Measurements from ENCODE around the gene UBE3B. TPM values are rescaled to one million over a fixed set of nuclear protein-coding genes. Genes with fewer than 3 reads are reported as not detected.

Gene UBE3B
- polyA plus RNA-seq, 1 donor (not counting 4 experiments of a cell fraction or from before 2014, with no cell fraction given): 27.1 TPM

DNA sequence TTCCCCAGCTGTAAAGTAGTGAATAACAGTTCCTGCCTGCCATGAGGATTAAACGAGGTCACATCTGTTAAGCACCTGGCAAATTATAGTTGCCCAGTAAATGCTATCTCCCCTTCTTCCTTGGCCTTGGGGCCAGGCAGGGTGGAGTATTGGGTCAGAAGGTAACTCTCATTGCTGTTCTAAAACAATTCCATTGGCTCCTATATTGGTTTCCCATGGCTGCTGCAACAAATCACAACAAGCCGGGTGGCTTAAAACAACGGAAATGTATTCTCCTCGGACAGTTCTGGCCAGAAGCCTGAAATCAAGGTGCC lies 63.9 kb downstream of the UBE3B start:
- FAIRE-seq (no peak), DNase-seq (ENCODE audit: low read depth, low spot score) (no peak)
- H3K4me3 ChIP-seq (ENCODE audit: control insufficient read depth in 2 of 3, extremely low read depth in 1 of 3, insufficient read depth in 2 of 3, low read depth in 1 of 3, low read length in 3 of 3): no peak overlapping the region
- no peaks in the 10 kb centered on the region for H3K79me2 ChIP-seq (ENCODE audit: control insufficient read depth, insufficient read depth, low read length)
- H3K4me1 ChIP-seq (ENCODE audit: control insufficient read depth, extremely low read depth, insufficient read depth, low read length): peaks cover 23% of the 10 kb centered on the region
- no peaks in the 10 kb centered on the region for H4K20me1 ChIP-seq (ENCODE audit: control insufficient read depth, extremely low read depth, insufficient read depth, low read length)
- dilution Hi-C loops (cut with MboI; ENCODE audit: extremely low pct_ligation_motif_present, low sequenced_read_pairs): loop anchor here (25.0 kb wide), 1 partner anchor 246 kb away; no protein-coding TSS in a partner anchor
- no peak overlapping the region for H3K27ac ChIP-seq (ENCODE audit: control insufficient read depth, insufficient read depth, low read length)
- H3K9me3 ChIP-seq (ENCODE audit: control insufficient read depth, low read depth, low read length): no peaks in the 10 kb centered on the region
- H3K4me2 ChIP-seq (ENCODE audit: control insufficient read depth, extremely low read depth, insufficient read depth, low read depth, low read length): peak overlapping the region; percentile 22
- no peaks in the 10 kb centered on the region for H3K9me1 ChIP-seq (ENCODE audit: control insufficient read depth, extremely low read depth, insufficient read depth, low read length)
- H3K27me3 ChIP-seq (ENCODE audit: control insufficient read depth, extremely low read depth, insufficient read depth, low read length): no peaks in the 10 kb centered on the region
- no peaks in the 10 kb centered on the region for H3K36me3 ChIP-seq (ENCODE audit: control insufficient read depth in 2 of 2, extremely low read depth in 1 of 2, insufficient read depth in 2 of 2, low read length in 2 of 2)
- TF ChIP-seq, protein P1, sequence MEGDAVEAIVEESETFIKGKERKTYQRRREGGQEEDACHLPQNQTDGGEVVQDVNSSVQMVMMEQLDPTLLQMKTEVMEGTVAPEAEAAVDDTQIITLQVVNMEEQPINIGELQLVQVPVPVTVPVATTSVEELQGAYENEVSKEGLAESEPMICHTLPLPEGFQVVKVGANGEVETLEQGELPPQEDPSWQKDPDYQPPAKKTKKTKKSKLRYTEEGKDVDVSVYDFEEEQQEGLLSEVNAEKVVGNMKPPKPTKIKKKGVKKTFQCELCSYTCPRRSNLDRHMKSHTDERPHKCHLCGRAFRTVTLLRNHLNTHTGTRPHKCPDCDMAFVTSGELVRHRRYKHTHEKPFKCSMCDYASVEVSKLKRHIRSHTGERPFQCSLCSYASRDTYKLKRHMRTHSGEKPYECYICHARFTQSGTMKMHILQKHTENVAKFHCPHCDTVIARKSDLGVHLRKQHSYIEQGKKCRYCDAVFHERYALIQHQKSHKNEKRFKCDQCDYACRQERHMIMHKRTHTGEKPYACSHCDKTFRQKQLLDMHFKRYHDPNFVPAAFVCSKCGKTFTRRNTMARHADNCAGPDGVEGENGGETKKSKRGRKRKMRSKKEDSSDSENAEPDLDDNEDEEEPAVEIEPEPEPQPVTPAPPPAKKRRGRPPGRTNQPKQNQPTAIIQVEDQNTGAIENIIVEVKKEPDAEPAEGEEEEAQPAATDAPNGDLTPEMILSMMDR (optimal IDR thresholded peaks at IDR 0.05 in 1 of 3, IDR thresholded peaks at IDR 0.05 in 1 of 3, conservative IDR thresholded peaks at IDR 0.05 in 1 of 3; ENCODE audit: extremely low read depth in 1 of 3, insufficient read depth in 2 of 3, low read length in 3 of 3): no peak
- TF ChIP-seq EZH2 (IDR thresholded peaks at IDR 0.05; ENCODE audit: low read length): no peak
- no peak overlapping the region for H3K9ac ChIP-seq (ENCODE audit: control insufficient read depth, extremely low read depth, insufficient read depth, low read length)
- H2AFZ ChIP-seq (ENCODE audit: control insufficient read depth, low read length): no peak overlapping the region

DNA sequence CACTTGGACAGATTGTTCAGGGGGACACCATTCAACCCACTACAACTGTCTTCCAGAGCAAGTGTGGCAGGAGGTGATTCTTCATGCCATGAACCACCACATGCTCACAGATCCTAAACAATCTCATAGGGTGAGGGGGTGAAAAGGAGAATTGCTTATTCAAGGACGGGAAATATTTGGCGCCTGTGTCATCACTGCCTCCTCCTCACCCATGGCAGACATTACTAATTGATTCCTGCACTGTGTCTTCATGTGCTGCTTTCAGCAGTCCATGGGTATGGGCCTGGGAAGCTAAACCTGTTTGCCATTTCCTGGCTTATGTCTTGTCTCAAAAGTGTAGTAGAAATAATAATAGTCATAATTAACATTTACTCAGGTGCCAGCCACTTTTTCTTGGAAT lies 64.6 kb downstream of the UBE3B start:
- no peak for FAIRE-seq
- H3K4me2 ChIP-seq (ENCODE audit: control insufficient read depth, extremely low read depth, insufficient read depth, low read depth, low read length): peak overlapping the region; percentile 22
- DNase-seq (ENCODE audit: low read depth, low spot score): no peak

More for the DNA sequence above, 64.6 kb downstream of the UBE3B start:
- Histone ChIP-seq H4K20me1 (ENCODE audit: control insufficient read depth, extremely low read depth, insufficient read depth, low read length) (no peaks in the 10 kb centered on the region), H3K27me3 (ENCODE audit: control insufficient read depth, extremely low read depth, insufficient read depth, low read length) (no peaks in the 10 kb centered on the region), H3K9me3 (ENCODE audit: control insufficient read depth, low read depth, low read length) (no peaks in the 10 kb centered on the region), H2AFZ (ENCODE audit: control insufficient read depth, low read length) (no peak overlapping the region), H3K27ac (ENCODE audit: control insufficient read depth, insufficient read depth, low read length) (no peak overlapping the region), H3K4me1 (ENCODE audit: control insufficient read depth, extremely low read depth, insufficient read depth, low read length) (peaks cover 23% of the 10 kb centered on the region), H3K9me1 (ENCODE audit: control insufficient read depth, extremely low read depth, insufficient read depth, low read length) (no peaks in the 10 kb centered on the region), H3K79me2 (ENCODE audit: control insufficient read depth, insufficient read depth, low read length) (no peaks in the 10 kb centered on the region), H3K9ac (ENCODE audit: control insufficient read depth, extremely low read depth, insufficient read depth, low read length) (no peak overlapping the region), H3K4me3 (ENCODE audit: control insufficient read depth in 2 of 3, extremely low read depth in 1 of 3, insufficient read depth in 2 of 3, low read depth in 1 of 3, low read length in 3 of 3) (no peak overlapping the region), H3K36me3 (ENCODE audit: control insufficient read depth in 2 of 2, extremely low read depth in 1 of 2, insufficient read depth in 2 of 2, low read length in 2 of 2) (no peaks in the 10 kb centered on the region)
- TF ChIP-seq EZH2 (IDR thresholded peaks at IDR 0.05; ENCODE audit: low read length): no peak
- TF ChIP-seq, protein P1 (optimal IDR thresholded peaks at IDR 0.05 in 1 of 3, IDR thresholded peaks at IDR 0.05 in 1 of 3, conservative IDR thresholded peaks at IDR 0.05 in 1 of 3; ENCODE audit: extremely low read depth in 1 of 3, insufficient read depth in 2 of 3, low read length in 3 of 3): no peak
- dilution Hi-C loops (cut with MboI; ENCODE audit: extremely low pct_ligation_motif_present, low sequenced_read_pairs): loop anchor here (25.0 kb wide), 1 partner anchor 245 kb away; no protein-coding TSS in a partner anchor
